Neural progenitor cell (in vitro differentiated cells): ENCODE results near the gene APLP2. TPM values are rescaled to one million over a fixed set of nuclear protein-coding genes. Genes with fewer than 3 reads are reported as not detected.

ENCODE experiments used
- DNase-seq: peaks from one replicate; pipeline ENCODE4 v3.0.0-alpha.2; 2016; ENCODE audit warnings: low spot score
- H2AFZ ChIP-seq: fragments of 200-600 bp; sonication (generic); replicated peaks from 2 replicates; pipeline ENCODE4 v1.6.1; 2016; ENCODE audit warnings: antibody characterized with exemption
- H3F3A ChIP-seq: fragments of 200-600 bp; sonication (generic); 2 replicates; pipeline ENCODE4 v1.6.1; 2016; ENCODE audit warnings: antibody characterized with exemption, low read depth
- H3K27ac ChIP-seq: fragments of 200-600 bp; sonication (generic); 2 replicates; pipeline ENCODE4 v1.5.1; 2016; ENCODE audit warnings: mild to moderate bottlenecking
- H3K27me3 ChIP-seq: fragments of 200-600 bp; sonication (generic); 2 replicates; pipeline ENCODE4 v1.6.1; 2016; ENCODE audit warnings: mild to moderate bottlenecking, moderate library complexity
- H3K36me3 ChIP-seq: fragments of 200-600 bp; sonication (generic); 2 replicates; pipeline ENCODE4 v1.5.1; 2016
- H3K4me1 ChIP-seq: fragments of 200-600 bp; sonication (generic); 2 replicates; pipeline ENCODE4 v1.6.1; 2016; ENCODE audit warnings: mixed run types
- H3K4me2 ChIP-seq: fragments of 200-600 bp; sonication (generic); 2 replicates; pipeline ENCODE4 v1.6.1; 2016
- H3K4me3 ChIP-seq: fragments of 200-600 bp; sonication (generic); 2 replicates; pipeline ENCODE4 v1.5.1; 2016
- H3K79me2 ChIP-seq: fragments of 200-600 bp; sonication (generic); 2 replicates; pipeline ENCODE4 v1.6.1; 2016; ENCODE audit warnings: low read depth
- H3K9ac ChIP-seq: fragments of 200-600 bp; sonication (generic); 2 replicates; pipeline ENCODE4 v1.6.1; 2016
- H3K9me3 ChIP-seq: fragments of 200-600 bp; sonication (generic); 2 replicates; pipeline ENCODE4 v1.5.1; 2016; ENCODE audit warnings: low read depth
- H4K20me1 ChIP-seq: fragments of 200-600 bp; sonication (generic); 2 replicates; pipeline ENCODE4 v1.6.1; 2016; ENCODE audit warnings: low read depth
- H3K27ac Mint-ChIP-seq: 3 replicates; pipeline ENCODE4 v1.8.0; 2021; ENCODE audit warnings: mixed read lengths
- H3K27me3 Mint-ChIP-seq: 2 replicates; pipeline ENCODE4 v1.8.0; 2022; ENCODE audit warnings: low read depth, mild to moderate bottlenecking, inconsistent platforms, moderate library complexity, mixed read lengths; ENCODE audit not compliant: insufficient read depth
- H3K36me3 Mint-ChIP-seq: 3 replicates; pipeline ENCODE4 v1.8.0; 2021; ENCODE audit warnings: mixed read lengths
- H3K4me1 Mint-ChIP-seq: 3 replicates; pipeline ENCODE4 v1.8.0; 2021; ENCODE audit warnings: mixed read lengths
- H3K4me3 Mint-ChIP-seq: 3 replicates; pipeline ENCODE4 v1.8.0; 2021; ENCODE audit warnings: mild to moderate bottlenecking, moderate library complexity, mixed read lengths
- H3K9me3 Mint-ChIP-seq: 3 replicates; pipeline ENCODE4 v1.8.0; 2020; ENCODE audit warnings: mixed read lengths
- CTCF ChIP-seq: fragments of 200-600 bp; sonication (generic); IDR thresholded peaks from 2 replicates; pipeline ENCODE4 v1.5.1; 2017; ENCODE audit warnings: antibody characterized with exemption, mild to moderate bottlenecking
- EZH2 ChIP-seq: fragments of 200-600 bp; sonication (generic); IDR thresholded peaks from 2 replicates; pipeline ENCODE4 v1.6.1; 2017; ENCODE audit warnings: antibody characterized with exemption, mild to moderate bottlenecking, moderate library complexity
- EZH2phosphoT487 ChIP-seq: fragments of 200-600 bp; sonication (generic); IDR thresholded peaks from 2 replicates; pipeline ENCODE4 v1.6.1; 2017; ENCODE audit warnings: antibody characterized with exemption
- total RNA-seq: library from RNA; depleted of rRNA; stranded (reverse); fragments of >200 nt; gene quantifications from 2 replicates; pipeline ENCODE4 v1.2.3, GENCODE V29; 2015; ENCODE audit warnings: low replicate concordance

APLP2 gene
- total RNA-seq, 1 donor from 2014 or later = 455 TPM

GRCh38 chr11:130187096-130187495 lies 117.4 kb downstream of the APLP2 start:
- Mint-ChIP-seq H3K36me3 (no peaks in the 10 kb centered on the region), H3K27me3 (peaks cover 7% of the 10 kb centered on the region), H3K27ac (no peak overlapping the region), H3K4me3 (no peak overlapping the region), H3K9me3 (no peaks in the 10 kb centered on the region), H3K4me1 (no peaks in the 10 kb centered on the region)
- no peaks in the 10 kb centered on the region for H4K20me1 ChIP-seq
- no peaks in the 10 kb centered on the region for H3K36me3 ChIP-seq
- peaks cover 6% of the 10 kb centered on the region for H3K4me1 ChIP-seq
- H3K4me2 ChIP-seq = no peak overlapping the region
- H3K9me3 ChIP-seq = no peaks in the 10 kb centered on the region
- no peak for DNase-seq
- no peak overlapping the region for H2AFZ ChIP-seq
- TF ChIP-seq EZH2 (no peak), EZH2phosphoT487 (no peak), CTCF (no peak)
- no peaks in the 10 kb centered on the region for H3K27me3 ChIP-seq
- no peak overlapping the region for H3K4me3 ChIP-seq
- H3F3A ChIP-seq = no peaks in the 10 kb centered on the region
- no peak overlapping the region for H3K9ac ChIP-seq
- no peaks in the 10 kb centered on the region for H3K79me2 ChIP-seq
- no peak overlapping the region for H3K27ac ChIP-seq

- Histone ChIP-seq H3K36me3 (no peaks in the 10 kb centered on the region), H3K4me1 (peaks cover 6% of the 10 kb centered on the region), H3K9me3 (no peaks in the 10 kb centered on the region), H4K20me1 (no peaks in the 10 kb centered on the region), H3K9ac (no peak overlapping the region), H3K27ac (no peak overlapping the region), H3K27me3 (no peaks in the 10 kb centered on the region), H3K79me2 (no peaks in the 10 kb centered on the region), H3K4me3 (no peak overlapping the region), H2AFZ (no peak overlapping the region), H3K4me2 (no peak overlapping the region), H3F3A (no peaks in the 10 kb centered on the region)
- H3K4me3 Mint-ChIP-seq = no peak overlapping the region
- H3K27me3 Mint-ChIP-seq = peaks cover 7% of the 10 kb centered on the region
- no peaks in the 10 kb centered on the region for H3K9me3 Mint-ChIP-seq
- TF ChIP-seq CTCF = no peak
- no peak for TF ChIP-seq EZH2phosphoT487
- no peak for TF ChIP-seq EZH2
- no peak for DNase-seq
- no peaks in the 10 kb centered on the region for H3K36me3 Mint-ChIP-seq
- no peaks in the 10 kb centered on the region for H3K4me1 Mint-ChIP-seq
- H3K27ac Mint-ChIP-seq = no peak overlapping the region
Observed at GRCh38 chr11:130188047-130188446, 118.4 kb downstream of the APLP2 start.

GRCh38 chr11:130188585-130189347 lies 119.1 kb downstream of the APLP2 start:
- Mint-ChIP-seq H3K27ac (no peak overlapping the region), H3K36me3 (no peaks in the 10 kb centered on the region), H3K27me3 (peaks cover 9% of the 10 kb centered on the region)

More at GRCh38 chr11:130188585-130189347, 119.1 kb downstream of the APLP2 start:
- no peaks in the 10 kb centered on the region for H4K20me1 ChIP-seq
- H3K4me2 ChIP-seq = no peak overlapping the region
- Mint-ChIP-seq H3K4me1 (no peaks in the 10 kb centered on the region), H3K9me3 (no peaks in the 10 kb centered on the region), H3K4me3 (peak overlapping the region; percentile 46)
- H3K9ac ChIP-seq = no peak overlapping the region
- TF ChIP-seq EZH2 = no peak
- no peak for TF ChIP-seq CTCF
- no peak for TF ChIP-seq EZH2phosphoT487
- H3K36me3 ChIP-seq = no peaks in the 10 kb centered on the region
- peaks cover 6% of the 10 kb centered on the region for H3K4me1 ChIP-seq
- H3K4me3 ChIP-seq = no peak overlapping the region
- H3K27ac ChIP-seq = no peak overlapping the region
- no peaks in the 10 kb centered on the region for H3K79me2 ChIP-seq
- H3K9me3 ChIP-seq = no peaks in the 10 kb centered on the region
- DNase-seq = no peak
- H3K27me3 ChIP-seq = no peaks in the 10 kb centered on the region
- H3F3A ChIP-seq = no peaks in the 10 kb centered on the region
- H2AFZ ChIP-seq = no peak overlapping the region
